H1 (cell line): ENCODE data around the gene WFIKKN1. TPM values are rescaled to one million over a fixed set of nuclear protein-coding genes. Genes with fewer than 3 reads are reported as not detected.
A peak's percentile ranks its signal among the peaks of the same experiment; 100 is the strongest.

ENCODE experiments used
- CTCF ChIA-PET: fragments of 300-600 bp; sonication (Branson Sonifier 250); formaldehyde crosslinking; loops from one replicate; lab custom pipeline; 2021; ENCODE audit not compliant: partially characterized antibody; lab: Charles Lee
- POLR2A ChIA-PET: fragments of 300-600 bp; sonication (Branson Sonifier 250); formaldehyde crosslinking; loops from one replicate; lab custom pipeline; 2021; ENCODE audit warnings: inconsistent platforms; ENCODE audit not compliant: partially characterized antibody; lab: Charles Lee
- DNase-seq, 2 experiments: peaks; one replicate each; pipeline versions ENCODE4 v3.0.0 to v3.0.0-alpha.2; 2010 to 2022; ENCODE audit warnings: low spot score in 2 of 2, low read depth in 1 of 2, mixed read lengths in 1 of 2
- FAIRE-seq: peaks from 2 replicates; lab custom pipeline; 2011; peaks lifted over from hg19 to GRCh38; lab: Jason Lieb, UNC
- H2AFZ ChIP-seq: 2 replicates; pipeline ENCODE4 v1.8.1; 2012; ENCODE audit warnings: low read length, inconsistent platforms
- H2AK5ac ChIP-seq: 2 replicates; pipeline ENCODE4 v1.6.1; 2013; ENCODE audit warnings: low read depth, low read length
- H2BK120ac ChIP-seq: replicated peaks from 2 replicates; pipeline ENCODE3; 2013; ENCODE audit warnings: low read depth, low read length, inconsistent platforms
- H2BK12ac ChIP-seq: 2 replicates; pipeline ENCODE4 v1.6.1; 2013; ENCODE audit warnings: low read depth, low read length
- H2BK15ac ChIP-seq: 2 replicates; pipeline ENCODE4 v1.6.1; 2013; ENCODE audit warnings: low read length
- H2BK20ac ChIP-seq: 2 replicates; pipeline ENCODE4 v1.6.1; 2013; ENCODE audit warnings: low read length
- H2BK5ac ChIP-seq: 2 replicates; pipeline ENCODE4 v1.6.1; 2013; ENCODE audit warnings: low read depth, low read length
- H3K14ac ChIP-seq: 2 replicates; pipeline ENCODE4 v1.6.1; 2013; ENCODE audit warnings: inconsistent platforms; ENCODE audit not compliant: insufficient read length
- H3K18ac ChIP-seq: 2 replicates; pipeline ENCODE4 v1.6.1; 2013; ENCODE audit warnings: low read length; ENCODE audit errors: extremely low read depth
- H3K23ac ChIP-seq: 2 replicates; pipeline ENCODE4 v1.6.1; 2013; ENCODE audit warnings: inconsistent platforms; ENCODE audit not compliant: insufficient read length
- H3K23me2 ChIP-seq: 2 replicates; pipeline ENCODE4 v1.6.1; 2013; ENCODE audit warnings: low read depth, low read length
- H3K27ac ChIP-seq: 2 replicates; pipeline ENCODE4 v1.6.1; 2011; ENCODE audit warnings: low read depth, low read length, inconsistent platforms
- H3K27me3 ChIP-seq, 4 experiments: replicated peaks in 1 of 4; 1 replicate in 1 of 4; 2 replicates in 3 of 4; pipeline versions ENCODE4 v1.6.1 to v1.8.1; 2011 to 2013; ENCODE audit warnings: low read length in 3 of 4, mild to moderate bottlenecking in 3 of 4, inconsistent platforms in 2 of 4, mixed read lengths in 2 of 4, moderate library complexity in 1 of 4; ENCODE audit not compliant: control insufficient read depth in 3 of 4, insufficient read depth in 3 of 4; ENCODE audit errors: extremely low read depth in 1 of 4
- H3K36me3 ChIP-seq, 4 experiments: 2 replicates each; pipeline versions ENCODE4 v1.6.1 to v1.8.1; 2011 to 2013; ENCODE audit warnings: mild to moderate bottlenecking in 4 of 4, low read length in 3 of 4, moderate library complexity in 2 of 4, control low read depth in 1 of 4, inconsistent platforms in 1 of 4; ENCODE audit not compliant: insufficient read depth in 4 of 4, control insufficient read depth in 2 of 4
- H3K4ac ChIP-seq: replicated peaks from 2 replicates; pipeline ENCODE3; 2013; ENCODE audit warnings: low read length, low read depth, mixed read lengths, inconsistent platforms; ENCODE audit not compliant: insufficient read length
- H3K4me1 ChIP-seq, 4 experiments: replicated peaks in 1 of 4; 1 replicate in 1 of 4; 2 replicates in 3 of 4; pipeline versions ENCODE4 v1.6.1 to v1.8.1; 2011 to 2013; ENCODE audit warnings: low read length in 3 of 4, inconsistent platforms in 2 of 4, mixed read lengths in 1 of 4; ENCODE audit not compliant: insufficient read depth in 4 of 4, control insufficient read depth in 3 of 4
- H3K4me2 ChIP-seq, 2 experiments: 2 replicates each; pipeline versions ENCODE4 v1.6.1 to v1.8.1; 2011 to 2013; ENCODE audit warnings: low read depth in 2 of 2, low read length in 2 of 2, control low read depth in 1 of 2, inconsistent platforms in 1 of 2, mild to moderate bottlenecking in 1 of 2; ENCODE audit not compliant: insufficient read depth in 1 of 2
- H3K4me3 ChIP-seq, 4 experiments: fragments of 200-600, 300-600 bp in 1 of 4; sonication (generic), shearing (Covaris generic), sonication (Bioruptor Twin) in 1 of 4; 2 replicates each; pipeline versions ENCODE4 v1.5.1 to v1.8.1; 2011 to 2016; ENCODE audit warnings: low read length in 4 of 4, low read depth in 3 of 4, control low read depth in 2 of 4, inconsistent platforms in 2 of 4, mild to moderate bottlenecking in 2 of 4, mixed read lengths in 1 of 4, moderate library complexity in 1 of 4; ENCODE audit not compliant: insufficient read depth in 2 of 4; ENCODE audit errors: extremely low read depth in 1 of 4
- H3K56ac ChIP-seq: replicated peaks from 2 replicates; pipeline ENCODE3; 2013; ENCODE audit warnings: low read depth, mild to moderate bottlenecking, mixed read lengths, low read length, inconsistent platforms; ENCODE audit not compliant: insufficient read length
- H3K79me1 ChIP-seq: 2 replicates; pipeline ENCODE4 v1.6.1; 2013; ENCODE audit warnings: low read depth, low read length, control low read depth
- H3K79me2 ChIP-seq, 2 experiments: 2 replicates each; pipeline versions ENCODE4 v1.6.1 to v1.8.1; 2012 to 2013; ENCODE audit warnings: low read length in 2 of 2, mild to moderate bottlenecking in 2 of 2, inconsistent platforms in 1 of 2; ENCODE audit not compliant: insufficient read depth in 2 of 2, control insufficient read depth in 1 of 2
- H3K9ac ChIP-seq, 4 experiments: replicated peaks in 1 of 4; 1 replicate in 1 of 4; 2 replicates in 3 of 4; pipeline versions ENCODE4 v1.6.1 to v1.8.1; 2011 to 2013; ENCODE audit warnings: low read depth in 3 of 4, low read length in 3 of 4, control low read depth in 2 of 4, mild to moderate bottlenecking in 2 of 4, moderate library complexity in 2 of 4, inconsistent platforms in 1 of 4; ENCODE audit errors: extremely low read depth in 1 of 4
- H3K9me3 ChIP-seq, 2 experiments: 2 replicates each; pipeline versions ENCODE4 v1.6.1 to v1.8.1; 2012 to 2013; ENCODE audit warnings: mild to moderate bottlenecking in 2 of 2, moderate library complexity in 2 of 2, control low read depth in 1 of 2, inconsistent platforms in 1 of 2, low read depth in 1 of 2, low read length in 1 of 2, mixed read lengths in 1 of 2; ENCODE audit not compliant: insufficient read depth in 2 of 2
- H4K20me1 ChIP-seq, 2 experiments: replicated peaks in 1 of 2; 2 replicates each; pipeline versions ENCODE3 to v1.8.1; 2011 to 2013; ENCODE audit warnings: inconsistent platforms in 2 of 2, low read length in 2 of 2, mild to moderate bottlenecking in 1 of 2; ENCODE audit not compliant: insufficient read depth in 2 of 2, control insufficient read depth in 1 of 2
- H4K5ac ChIP-seq: 2 replicates; pipeline ENCODE4 v1.6.1; 2013; ENCODE audit warnings: low read length, low read depth, mixed read lengths, inconsistent platforms; ENCODE audit not compliant: insufficient read length
- H4K8ac ChIP-seq: 2 replicates; pipeline ENCODE4 v1.8.0; 2013; ENCODE audit warnings: mild to moderate bottlenecking, moderate library complexity, low read length, inconsistent platforms; ENCODE audit not compliant: insufficient read depth; ENCODE audit errors: extremely low read depth
- H4K91ac ChIP-seq: replicated peaks from 2 replicates; pipeline ENCODE3; 2013; ENCODE audit warnings: low read length, mixed read lengths, inconsistent platforms; ENCODE audit not compliant: insufficient read length
- ATF2 ChIP-seq: IDR thresholded peaks from 2 replicates; pipeline ENCODE4 v1.6.1; 2012; ENCODE audit warnings: low read length, inconsistent platforms
- EZH2 ChIP-seq: fragments of 200-600 bp; sonication (generic); IDR thresholded peaks from 2 replicates; pipeline ENCODE4 v1.7.1; 2012; ENCODE audit warnings: low read depth, mild to moderate bottlenecking, moderate library complexity, low read length, inconsistent platforms; ENCODE audit not compliant: severe bottlenecking
- GTF2F1 ChIP-seq: IDR thresholded peaks from 2 replicates; pipeline ENCODE4 v1.6.1; 2012; ENCODE audit warnings: low read depth, low read length, improper control_type of control experiment, borderline replicate concordance
- HDAC6 ChIP-seq: IDR thresholded peaks from one replicate; pipeline ENCODE4 v1.7.1; 2012; ENCODE audit warnings: low read depth, mild to moderate bottlenecking, inconsistent platforms, low read length, moderate library complexity
- NRF1 ChIP-seq: IDR thresholded peaks from 2 replicates; pipeline ENCODE4 v1.6.1; 2011; ENCODE audit warnings: mild to moderate bottlenecking, low read depth, low read length, improper control_type of control experiment
- SIX5 ChIP-seq: IDR thresholded peaks from 2 replicates; pipeline ENCODE4 v1.6.1; 2011; ENCODE audit warnings: mild to moderate bottlenecking, low read depth, low read length
- WGBS, 2 experiments: shearing (Covaris generic) in 1 of 2; methylation state at CpG; one replicate each; pipeline versions ENCODE4 v1.1.6 to v1.1.7; 2013 to 2015; ENCODE audit warnings: low lambda C conversion rate in 2 of 2, mixed read lengths in 2 of 2, inconsistent platforms in 1 of 2, low coverage in 1 of 2, missing lambda C conversion rate in 1 of 2; ENCODE audit not compliant: insufficient replicate concordance in 2 of 2, insufficient coverage in 1 of 2, insufficient read length in 1 of 2; ENCODE audit errors: extremely low coverage in 1 of 2, missing lambda C conversion rate in 1 of 2; 5-methylcytosine and 5-hydroxymethylcytosine counted together
- polyA plus RNA-seq, 7 experiments: library from polyadenylated mRNA; depleted of rRNA in 3 of 7; stranded (reverse) in 5 of 7; unstranded in 2 of 7; fragments of >200 nt in 5 of 7; fragments of 200-250 nt in 2 of 7; gene quantifications; 1 replicate in 5 of 7; 2 replicates in 1 of 7; 4 replicates in 1 of 7; pipeline versions ENCODE4 v1.2.1 to v1.2.3, GENCODE V29; 2011 to 2013; ENCODE audit warnings: missing spikeins in 2 of 7, mixed read lengths in 2 of 7
- total RNA-seq: library from RNA; stranded (reverse); fragmentation: NEBNext Ultra II Directional; extraction: Animal tissue kit (Norgen Biotek cat#: 25700); gene quantifications from 2 replicates; pipeline ENCODE4 v1.2.1, GENCODE V29; 2021

Gene WFIKKN1
- total and polyA plus RNA-seq, 2 of the 8 experiments (the other 6 are each of a cell fraction or from before 2014, with no cell fraction given): 11.4 to 15.8 TPM

- Histone ChIP-seq H2BK15ac (no peak overlapping the region), H3K4me3 (peak overlapping the region in 2 of 4 experiments; percentile 18 to 44; a peak in 2 of 8 replicates), H4K91ac (no peak overlapping the region), H3K27ac (no peak overlapping the region), H3K23ac (no peak overlapping the region), H3K4ac (no peak overlapping the region), H4K20me1 (peaks cover 2 to 20% of the 10 kb centered on the region in 2 experiments), H3K14ac (no peak overlapping the region), H4K5ac (no peak overlapping the region), H3K9me3 (no peaks in the 10 kb centered on the region), H4K8ac (peak overlapping the region; percentile 9; the same call in 1 of the 2 replicates), H3K4me2 (peak overlapping the region; percentile 35 to 74; a peak in 3 of 4 replicates), H3K23me2 (peaks cover 3% of the 10 kb centered on the region; the same call in 1 of the 2 replicates), H2AK5ac (no peak overlapping the region), H2BK120ac (no peak overlapping the region), H3K79me1 (no peaks in the 10 kb centered on the region), H3K56ac (no peak overlapping the region), H2AFZ (no peak overlapping the region), H2BK20ac (no peak overlapping the region), H3K9ac (no peak overlapping the region; a peak in 1 of 7 replicates), H3K79me2 (peaks cover 0 to 5% of the 10 kb centered on the region in 2 experiments; a peak in 1 of 4 replicates), H3K36me3 (peaks cover 0 to 2% (median 0%) of the 10 kb centered on the region in 4 experiments; a peak in 1 of 8 replicates), H3K27me3 (peaks cover 0 to 26% (median 19%) of the 10 kb centered on the region in 4 experiments; a peak in 5 of 7 replicates), H3K18ac (peak overlapping the region; percentile 24), H2BK5ac (peak overlapping the region; percentile 66; the same call in 1 of the 2 replicates), H2BK12ac (peak overlapping the region; percentile 92; the same call in 1 of the 2 replicates), H3K4me1 (peaks cover 0 to 28% (median 20%) of the 10 kb centered on the region in 4 experiments; a peak in 6 of 7 replicates)
- no peak for DNase-seq
- CTCF ChIA-PET: interaction anchor here (0.7 to 5.4 kb wide), 13 partner anchors 9 to 95 kb away, joined by 3 to 35 read pairs (median 6); partner anchors contain the start of genes NHLRC4 and WDR90
- FAIRE-seq: no peak
- POLR2A ChIA-PET: interaction anchor here (0.9 to 7.9 kb wide), 10 partner anchors 10 to 92 kb away, joined by 3 to 58 read pairs (median 5); partner anchors contain the start of genes CAPN15, METTL26, NHLRC4 and PIGQ
- WGBS, 2 experiments: 28% methylated on average over 16 of the region's 16 CpGs; no CpG with 5 or more reads in 1 of the 2 experiments
- TF ChIP-seq HDAC6 (no peak), EZH2 (no peak), GTF2F1 (no peak), NRF1 (no peak), ATF2 (no peak), SIX5 (no peak)
Observed at GRCh38 chr16:583470-583814, 47.3 kb upstream of the WFIKKN1 start.
